Fibroblast of skin of right quadriceps (primary cell): ENCODE results near the gene GPALPP1.
A peak's percentile ranks its signal among the peaks of the same experiment; 100 is the strongest.
"Not testable (repeated sequence)": the region's sequence is repeated elsewhere in the genome, so short reads cannot be mapped to it uniquely, and the experiment has no call there.

Experiments used
- DNase-seq: peaks from one replicate; pipeline ENCODE4 v3.0.0-alpha.2; 2013

The GPALPP1 gene

GRCh38 chr13:44989071-44989889 is at the start of gene GPALPP1, which contains the start of gene NUFIP1:
GPALPP1 (plus strand) TSS chr13:44989538; CDS start chr13:44989655, 117 bp downstream.
NUFIP1 (minus strand) TSS chr13:44989471; CDS start chr13:44989436, 35 bp downstream.
- peak; percentile 93 for DNase-seq

DNA sequence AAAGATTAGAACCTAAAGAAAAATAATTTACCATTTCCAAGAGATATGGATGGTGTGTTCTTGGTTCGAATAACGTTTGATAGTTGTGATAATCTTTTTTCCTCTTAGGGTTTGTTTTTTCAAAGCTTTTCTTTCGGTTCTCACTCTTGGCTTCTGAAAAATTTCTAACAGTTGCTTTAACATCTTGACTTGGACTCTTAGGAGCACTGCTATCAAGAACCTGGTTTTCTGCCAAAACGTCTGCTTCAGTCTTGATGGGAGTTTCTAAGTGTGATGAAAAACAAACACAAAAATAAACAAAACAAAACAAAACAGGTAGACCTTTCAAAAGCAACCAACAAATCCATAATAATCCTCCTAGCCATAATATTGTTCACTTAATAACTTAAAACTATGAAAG is 45.9 kb upstream of the GPALPP1 start:
- not testable (repeated sequence) for DNase-seq

GRCh38 chr13:44951184-44951583 is 38.2 kb upstream of the GPALPP1 start:
- DNase-seq: peak; percentile 37

- no peak for DNase-seq
Observed at GRCh38 chr13:44952671-44953070, 36.7 kb upstream of the GPALPP1 start.

DNA sequence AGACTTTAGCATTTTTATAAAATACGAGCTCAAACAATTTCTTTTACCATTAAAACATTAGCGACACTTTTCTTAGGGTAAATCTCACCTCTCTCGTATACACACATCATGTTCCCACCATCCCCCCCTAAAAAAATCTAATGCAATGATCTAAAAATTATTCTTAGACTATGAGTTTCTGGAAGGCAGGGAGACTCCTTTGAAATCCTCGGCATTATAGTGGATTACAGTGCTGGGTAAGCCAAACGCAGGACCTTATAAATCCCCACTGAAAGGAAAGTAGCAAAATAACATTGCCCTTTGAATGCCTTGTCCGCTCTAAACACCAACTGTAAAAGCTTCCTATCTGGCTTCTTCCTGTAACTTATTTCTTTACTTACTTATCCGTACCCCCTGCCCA is 35.1 kb upstream of the GPALPP1 start:
- DNase-seq: no peak

DNA sequence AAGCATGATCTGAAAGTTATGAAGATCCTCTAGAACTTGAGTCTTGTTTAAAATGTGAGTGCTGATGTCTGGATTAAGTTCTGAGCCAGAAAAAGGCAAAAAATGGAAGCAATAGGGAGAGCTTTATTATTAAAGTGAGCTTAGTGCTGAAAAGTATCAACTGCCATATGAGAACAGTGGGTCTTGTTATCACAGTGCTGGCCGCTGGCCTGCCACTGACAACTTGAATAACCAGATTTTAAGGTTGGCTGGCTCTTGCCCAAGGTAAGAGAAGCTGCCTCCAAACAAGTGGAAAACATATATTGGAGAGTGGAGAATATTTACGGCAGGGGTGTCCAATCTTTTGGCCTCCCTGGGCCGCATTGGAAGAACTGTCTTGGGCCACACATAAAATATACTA is 33.9 kb upstream of the GPALPP1 start:
- DNase-seq: no peak

- DNase-seq: no peak
Observed at GRCh38 chr13:44961997-44962396, 27.3 kb upstream of the GPALPP1 start.

DNA sequence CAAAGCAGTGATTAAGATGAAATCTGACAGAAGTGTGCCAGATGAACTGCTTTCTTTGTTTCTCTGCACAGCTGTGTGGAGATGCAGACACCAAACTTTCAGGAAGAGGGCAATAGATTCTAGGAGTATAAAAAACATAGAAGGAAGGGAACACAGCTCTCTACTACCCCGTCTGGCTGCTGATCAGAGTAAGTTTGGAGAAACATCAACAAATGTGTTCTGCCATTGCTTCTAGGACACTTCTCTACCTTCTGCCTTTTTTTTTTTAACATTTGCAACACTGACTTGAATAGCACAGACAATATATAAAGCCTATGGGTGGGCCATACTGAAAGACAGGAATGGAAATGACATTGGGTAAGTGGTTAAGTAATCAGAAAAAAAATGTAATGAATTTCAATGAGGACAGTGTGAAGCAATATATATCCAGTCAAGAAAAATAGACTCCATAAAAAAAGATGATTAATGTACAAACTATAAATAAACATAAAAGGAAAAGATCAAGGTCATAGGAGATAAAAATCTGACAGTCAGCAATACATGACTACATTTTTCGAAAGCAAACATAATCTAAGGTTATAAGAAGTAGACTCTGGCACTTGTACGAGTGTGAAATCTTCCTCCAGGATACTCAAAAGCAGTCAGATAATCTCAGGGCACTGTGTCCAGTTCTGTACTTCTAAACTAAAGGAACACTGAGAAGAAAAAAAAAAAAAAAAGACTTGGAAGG is 21.5 kb upstream of the GPALPP1 start:
- DNase-seq: peak; percentile 29

- DNase-seq: no peak
Observed at GRCh38 chr13:44968434-44968815, 20.9 kb upstream of the GPALPP1 start.

- peak; percentile 61 for DNase-seq
Observed at GRCh38 chr13:44969551-44970484, 19.5 kb upstream of the GPALPP1 start.

DNA sequence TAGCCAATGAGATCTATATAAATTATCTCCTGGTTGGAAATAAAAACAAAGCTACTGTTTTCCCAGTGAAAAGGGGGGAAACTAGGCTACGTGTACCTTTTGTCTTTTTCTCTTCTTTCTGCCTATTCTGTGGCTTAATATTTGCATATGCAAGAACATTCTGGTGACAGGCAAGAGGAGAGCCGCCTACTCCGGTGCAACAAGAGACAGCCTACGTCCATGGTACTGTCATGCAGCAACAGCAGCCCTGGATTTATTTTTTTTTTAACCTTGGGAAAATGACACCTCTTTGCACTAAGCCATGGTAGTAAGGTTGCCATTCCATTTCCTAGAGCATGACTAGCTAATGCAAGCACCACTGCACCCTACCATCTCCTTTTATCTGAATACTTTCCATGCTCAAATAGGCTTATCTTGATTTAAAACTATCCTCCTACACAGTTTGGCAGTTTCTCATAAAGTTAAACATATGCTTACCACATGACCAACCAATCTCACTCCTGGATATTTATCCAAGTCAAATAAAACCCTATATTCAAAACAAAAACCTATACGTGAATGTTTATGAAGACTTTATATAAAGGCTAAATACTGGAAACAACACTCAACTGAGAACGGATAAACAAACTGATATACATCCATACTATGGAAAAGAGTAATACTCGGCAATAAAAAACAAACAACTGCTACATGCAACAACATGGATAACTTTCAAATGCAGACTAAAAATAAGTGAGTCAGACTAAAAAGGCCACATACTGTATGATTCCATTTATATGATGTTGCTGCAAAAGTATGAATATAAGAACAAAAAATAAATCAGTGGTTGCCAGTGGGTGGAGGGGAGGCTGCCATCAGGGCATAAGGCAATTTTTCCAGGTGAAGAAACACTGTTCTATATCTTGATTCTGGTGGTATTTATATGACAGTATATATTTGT is 17.4 kb upstream of the GPALPP1 start:
- DNase-seq: peak; percentile 18

- DNase-seq: peak; percentile 35
Observed at GRCh38 chr13:44972956-44973581, 16.3 kb upstream of the GPALPP1 start.

DNA sequence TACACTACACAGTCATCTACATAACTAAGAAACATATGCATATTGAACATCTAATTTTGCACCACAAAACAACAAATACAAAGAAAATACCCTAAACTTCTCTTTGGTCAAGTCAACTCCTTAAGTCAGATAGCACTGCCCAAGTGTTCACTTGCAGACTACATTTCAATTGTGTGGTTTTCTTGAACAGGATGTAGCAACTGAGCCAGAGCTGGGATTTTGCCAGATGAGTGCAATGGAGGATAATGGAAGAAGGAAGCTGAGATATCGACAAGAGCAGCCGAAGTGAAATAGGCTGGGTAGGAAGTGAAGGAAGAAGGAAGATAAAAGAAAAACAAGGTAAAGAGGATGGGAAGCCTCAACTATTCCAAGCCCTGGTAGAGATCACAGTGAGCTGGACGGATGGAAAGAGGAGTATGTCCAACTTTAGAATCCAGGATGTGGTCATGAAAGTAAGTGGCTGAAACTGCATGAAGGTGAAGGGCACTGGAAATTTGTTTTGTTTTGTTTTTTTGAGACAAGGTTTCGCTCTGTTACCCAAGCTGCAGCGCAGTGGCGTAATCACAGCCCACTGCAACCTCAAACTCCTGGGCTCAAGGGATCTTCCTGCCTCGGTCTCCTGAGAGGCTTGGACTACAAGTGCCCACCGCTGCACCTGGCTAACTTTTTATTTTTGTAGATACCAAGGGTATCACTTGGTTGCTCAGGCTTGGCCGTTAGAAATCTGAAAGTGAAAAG is 15.1 kb upstream of the GPALPP1 start:
- peak; percentile 55 for DNase-seq

DNA sequence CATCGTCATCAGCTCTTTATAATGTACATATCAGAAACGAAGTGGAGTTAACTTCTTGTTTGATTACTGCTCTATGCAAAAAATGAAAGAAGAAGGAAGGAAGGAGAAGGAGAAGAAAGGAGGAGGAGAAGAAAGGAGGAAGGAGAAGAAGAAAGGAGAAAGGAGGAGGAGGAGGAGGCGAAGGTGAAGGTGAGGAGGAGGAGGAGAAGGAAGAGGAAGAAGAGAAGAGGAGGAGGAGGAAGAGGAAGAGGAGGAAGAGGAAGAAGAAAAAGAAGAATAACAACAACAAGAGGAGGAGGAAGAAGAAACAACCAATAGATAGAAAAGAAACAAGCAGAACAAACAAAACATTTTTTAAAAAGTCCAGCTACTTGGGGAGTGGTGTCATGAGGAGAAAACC is 13.1 kb upstream of the GPALPP1 start:
- no peak for DNase-seq

- no peak for DNase-seq
Observed at GRCh38 chr13:44976949-44977583, 12.3 kb upstream of the GPALPP1 start.

GRCh38 chr13:44978328-44978727 is 11.0 kb upstream of the GPALPP1 start:
- DNase-seq: no peak

DNA sequence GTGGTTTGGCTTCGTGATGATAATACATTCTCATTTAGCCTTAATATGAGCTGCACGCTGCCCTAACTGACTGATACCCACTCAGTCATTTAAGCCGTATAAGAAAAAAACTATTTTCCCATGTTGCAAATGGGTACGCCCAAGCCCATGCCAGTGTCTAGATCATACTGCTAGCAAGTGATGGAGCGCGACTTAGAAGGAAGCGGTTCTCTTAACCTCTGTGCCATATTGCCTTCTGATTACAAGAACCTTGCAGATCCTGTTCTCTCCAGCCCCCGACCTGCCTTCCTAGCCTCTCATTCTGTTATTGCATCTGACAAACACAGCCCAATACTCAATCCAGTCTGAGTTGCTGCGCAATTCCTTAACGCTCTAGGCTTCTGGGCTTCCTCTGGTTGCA is 603 bp downstream of the GPALPP1 start:
- DNase-seq: no peak

- no peak for DNase-seq
Observed at GRCh38 chr13:45003417-45003816, 14.1 kb downstream of the GPALPP1 start.

GRCh38 chr13:45004096-45004495 is 14.8 kb downstream of the GPALPP1 start:
- DNase-seq: no peak

GRCh38 chr13:45007225-45007624 is 17.9 kb downstream of the GPALPP1 start:
- DNase-seq: no peak
